Astrocyte (in vitro differentiated cells and primary cell): ENCODE data around the gene NF2.

Source experiments
- EZH2 ChIP-seq: IDR thresholded peaks from 2 replicates; pipeline ENCODE4 v1.6.1; 2012; ENCODE audit warnings: mild to moderate bottlenecking, low read length, inconsistent platforms; ENCODE audit not compliant: insufficient read depth
- TF ChIP-seq, protein P1 (sequence below): IDR thresholded peaks from 2 replicates; pipeline ENCODE4 v1.5.1; 2011; ENCODE audit warnings: low read depth, mild to moderate bottlenecking, inconsistent platforms, low read length, moderate library complexity; ENCODE audit not compliant: insufficient read depth

DNA sequence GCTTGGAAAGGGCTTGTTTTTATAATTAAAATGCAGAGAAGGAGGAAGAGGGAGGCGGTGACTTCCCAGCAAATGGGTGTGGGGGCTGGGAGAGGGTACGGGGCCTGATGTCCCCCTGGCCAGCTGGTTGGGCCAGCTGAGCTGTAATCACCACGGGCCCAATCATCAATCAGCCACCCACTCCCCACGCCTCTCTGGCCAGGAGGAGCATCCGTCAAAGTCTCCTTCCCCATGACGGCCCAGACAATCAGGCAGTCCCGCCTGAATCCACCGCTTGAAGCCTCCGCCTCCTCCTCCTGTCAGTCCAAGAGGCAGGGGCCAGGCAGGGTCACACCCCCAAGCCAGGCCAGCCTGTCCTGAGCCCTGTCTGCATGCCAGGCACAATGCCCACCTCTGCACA is 103.1 kb downstream of the NF2 start:
- TF ChIP-seq, protein P1, sequence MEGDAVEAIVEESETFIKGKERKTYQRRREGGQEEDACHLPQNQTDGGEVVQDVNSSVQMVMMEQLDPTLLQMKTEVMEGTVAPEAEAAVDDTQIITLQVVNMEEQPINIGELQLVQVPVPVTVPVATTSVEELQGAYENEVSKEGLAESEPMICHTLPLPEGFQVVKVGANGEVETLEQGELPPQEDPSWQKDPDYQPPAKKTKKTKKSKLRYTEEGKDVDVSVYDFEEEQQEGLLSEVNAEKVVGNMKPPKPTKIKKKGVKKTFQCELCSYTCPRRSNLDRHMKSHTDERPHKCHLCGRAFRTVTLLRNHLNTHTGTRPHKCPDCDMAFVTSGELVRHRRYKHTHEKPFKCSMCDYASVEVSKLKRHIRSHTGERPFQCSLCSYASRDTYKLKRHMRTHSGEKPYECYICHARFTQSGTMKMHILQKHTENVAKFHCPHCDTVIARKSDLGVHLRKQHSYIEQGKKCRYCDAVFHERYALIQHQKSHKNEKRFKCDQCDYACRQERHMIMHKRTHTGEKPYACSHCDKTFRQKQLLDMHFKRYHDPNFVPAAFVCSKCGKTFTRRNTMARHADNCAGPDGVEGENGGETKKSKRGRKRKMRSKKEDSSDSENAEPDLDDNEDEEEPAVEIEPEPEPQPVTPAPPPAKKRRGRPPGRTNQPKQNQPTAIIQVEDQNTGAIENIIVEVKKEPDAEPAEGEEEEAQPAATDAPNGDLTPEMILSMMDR = no peak
- no peak for TF ChIP-seq EZH2
